Esophagus squamous epithelium (tissue), 4 donors: ENCODE data around the gene AP2A2.

Experiments
- CTCF ChIP-seq, 6 experiments: fragments of 450-650 bp in 4 of 6; fragments of 200-600 bp in 2 of 6; sonication (generic) in 2 of 6; IDR thresholded peaks; one replicate each; pipeline ENCODE4 v1.5.1; 2016 to 2019; ENCODE audit warnings: antibody characterized with exemption in 6 of 6, mild to moderate bottlenecking in 4 of 6, moderate library complexity in 4 of 6
- POLR2A ChIP-seq, 4 donors: fragments of 450-650 bp; IDR thresholded peaks; one replicate each; pipeline ENCODE4 v1.6.1; 2017; ENCODE audit warnings: antibody characterized with exemption in 4 of 4, mild to moderate bottlenecking in 4 of 4, moderate library complexity in 3 of 4

- TF ChIP-seq CTCF (IDR thresholded peaks at IDR 0.05) (no peak), POLR2A (IDR thresholded peaks at IDR 0.05) (no peak)
Observed at GRCh38 chr11:1038361-1038760, 112.7 kb downstream of the AP2A2 start.
